NCI-H1436 (cell line): ENCODE data around the gene ABI3BP.

Experiments used
- DNase-seq: peaks from one replicate; lab custom pipeline; 2025; lab: John Stamatoyannopoulos, UW

The ABI3BP gene

GRCh38 chr3:100720426-100720825 is 272.8 kb downstream of the ABI3BP start:
- no peak for DNase-seq

GRCh38 chr3:100719136-100719535 is 274.1 kb downstream of the ABI3BP start:
- no peak for DNase-seq

GRCh38 chr3:100717637-100718487 is 275.4 kb downstream of the ABI3BP start:
- DNase-seq = no peak

- no peak for DNase-seq
Observed at GRCh38 chr3:100717063-100717462, 276.2 kb downstream of the ABI3BP start.

- no peak for DNase-seq
Observed at GRCh38 chr3:100715176-100715575, 278.0 kb downstream of the ABI3BP start.

GRCh38 chr3:100710261-100710968 is 282.8 kb downstream of the ABI3BP start:
- no peak for DNase-seq

- DNase-seq = peak; percentile 57
Observed at GRCh38 chr3:100709842-100710260, 283.4 kb downstream of the ABI3BP start.

GRCh38 chr3:100708989-100709841 is 284.0 kb downstream of the ABI3BP start, which contains the start of gene TFG:
TSS of gene TFG (plus strand) at chr3:100709494. CDS start at chr3:100713686, 4,192 bp downstream.
- DNase-seq = peak; percentile 99

GRCh38 chr3:100708644-100708988 is 284.6 kb downstream of the ABI3BP start:
- no peak for DNase-seq

GRCh38 chr3:100706365-100706764 is 286.9 kb downstream of the ABI3BP start:
- no peak for DNase-seq

GRCh38 chr3:100703865-100704264 is 289.4 kb downstream of the ABI3BP start:
- no peak for DNase-seq

GRCh38 chr3:100702980-100703345 is 290.3 kb downstream of the ABI3BP start:
- DNase-seq = no peak

- DNase-seq = no peak
Observed at GRCh38 chr3:100702082-100702979, 290.9 kb downstream of the ABI3BP start.

GRCh38 chr3:100700708-100701107 is 292.5 kb downstream of the ABI3BP start:
- DNase-seq = no peak
